Ishikawa (cell line): ENCODE results near the gene CXXC4.

ENCODE experiments used
- CEBPB ChIP-seq: IDR thresholded peaks from 2 replicates; pipeline ENCODE4 v1.6.1; 2012
- CREB1 ChIP-seq: IDR thresholded peaks from 2 replicates; pipeline ENCODE4 v1.6.1; 2012; ENCODE audit warnings: low read depth
- EGR1 ChIP-seq: IDR thresholded peaks from 2 replicates; pipeline ENCODE4 v1.6.1; 2012
- EP300 ChIP-seq: IDR thresholded peaks from 2 replicates; pipeline ENCODE4 v1.6.1; 2012; ENCODE audit warnings: borderline replicate concordance
- FOXM1 ChIP-seq: IDR thresholded peaks from 2 replicates; pipeline ENCODE4 v1.6.1; 2012; ENCODE audit warnings: low read depth, borderline replicate concordance
- NFIC ChIP-seq: IDR thresholded peaks from 2 replicates; pipeline ENCODE4 v1.6.1; 2012
- RAD21 ChIP-seq: IDR thresholded peaks from 2 replicates; pipeline ENCODE4 v1.6.1; 2012; ENCODE audit warnings: low read depth
- TAF1 ChIP-seq: IDR thresholded peaks from 2 replicates; pipeline ENCODE4 v1.6.1; 2012; ENCODE audit warnings: low read depth, mild to moderate bottlenecking
- TCF12 ChIP-seq: IDR thresholded peaks from 2 replicates; pipeline ENCODE4 v1.6.1; 2012; ENCODE audit warnings: low read depth
- TEAD4 ChIP-seq: IDR thresholded peaks from 2 replicates; pipeline ENCODE4 v1.6.1; 2012
- YY1 ChIP-seq: IDR thresholded peaks from 2 replicates; pipeline ENCODE4 v1.6.1; 2012; ENCODE audit warnings: low read depth
- ZBTB7A ChIP-seq: IDR thresholded peaks from 2 replicates; pipeline ENCODE4 v1.6.1; 2012; ENCODE audit warnings: low read depth
- TF ChIP-seq, protein P1 (sequence below): IDR thresholded peaks from 2 replicates; pipeline ENCODE4 v1.6.1; 2012
- TF ChIP-seq, protein P2 (sequence below): IDR thresholded peaks from 2 replicates; pipeline ENCODE4 v1.6.1; 2012
- TF ChIP-seq, protein P3 (sequence below): IDR thresholded peaks from 2 replicates; pipeline ENCODE4 v1.6.1; 2012; ENCODE audit warnings: low read depth, mild to moderate bottlenecking

CXXC4 gene

GRCh38 chr4:104530426-104530825 lies 35.7 kb upstream of the CXXC4 start:
- TF ChIP-seq TAF1: no peak
- no peak for TF ChIP-seq RAD21
- no peak for TF ChIP-seq CEBPB
- TF ChIP-seq EGR1: no peak
- no peak for TF ChIP-seq FOXM1

DNA sequence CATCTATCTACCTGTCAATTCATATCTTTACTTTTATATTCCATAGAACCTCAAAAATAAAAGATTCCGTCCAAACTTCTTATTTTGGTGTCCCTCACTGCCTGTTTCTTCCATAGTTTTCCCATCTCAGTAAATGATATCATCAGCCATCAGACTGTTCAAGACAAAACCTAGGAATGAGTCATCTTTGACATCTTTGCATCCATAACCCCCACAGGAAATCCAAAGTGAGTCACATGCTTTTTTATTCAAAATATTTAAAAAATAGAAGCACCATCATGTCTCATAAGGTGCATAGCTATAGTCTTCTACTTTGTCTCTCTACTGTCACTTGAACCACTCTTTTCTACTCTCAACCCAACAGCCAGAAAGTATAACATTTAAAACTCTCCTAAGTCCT lies 29.9 kb upstream of the CXXC4 start:
- TF ChIP-seq, protein P1, sequence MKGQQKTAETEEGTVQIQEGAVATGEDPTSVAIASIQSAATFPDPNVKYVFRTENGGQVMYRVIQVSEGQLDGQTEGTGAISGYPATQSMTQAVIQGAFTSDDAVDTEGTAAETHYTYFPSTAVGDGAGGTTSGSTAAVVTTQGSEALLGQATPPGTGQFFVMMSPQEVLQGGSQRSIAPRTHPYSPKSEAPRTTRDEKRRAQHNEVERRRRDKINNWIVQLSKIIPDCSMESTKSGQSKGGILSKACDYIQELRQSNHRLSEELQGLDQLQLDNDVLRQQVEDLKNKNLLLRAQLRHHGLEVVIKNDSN: no peak
- TF ChIP-seq TCF12 (no peak), EGR1 (no peak), ZBTB7A (no peak), NFIC (no peak), RAD21 (no peak), CEBPB (no peak), CREB1 (no peak), YY1 (no peak), FOXM1 (no peak), TAF1 (no peak), TEAD4 (no peak), EP300 (no peak)
- TF ChIP-seq, protein P2, sequence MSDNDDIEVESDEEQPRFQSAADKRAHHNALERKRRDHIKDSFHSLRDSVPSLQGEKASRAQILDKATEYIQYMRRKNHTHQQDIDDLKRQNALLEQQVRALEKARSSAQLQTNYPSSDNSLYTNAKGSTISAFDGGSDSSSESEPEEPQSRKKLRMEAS: no peak

GRCh38 chr4:104524026-104524425 lies 29.3 kb upstream of the CXXC4 start:
- no peak for TF ChIP-seq ZBTB7A
- TF ChIP-seq CEBPB: no peak
- TF ChIP-seq FOXM1: no peak
- TF ChIP-seq NFIC: no peak

- no peak for TF ChIP-seq CEBPB
- no peak for TF ChIP-seq FOXM1
- no peak for TF ChIP-seq CREB1
- TF ChIP-seq TCF12: no peak
- TF ChIP-seq, protein P3, sequence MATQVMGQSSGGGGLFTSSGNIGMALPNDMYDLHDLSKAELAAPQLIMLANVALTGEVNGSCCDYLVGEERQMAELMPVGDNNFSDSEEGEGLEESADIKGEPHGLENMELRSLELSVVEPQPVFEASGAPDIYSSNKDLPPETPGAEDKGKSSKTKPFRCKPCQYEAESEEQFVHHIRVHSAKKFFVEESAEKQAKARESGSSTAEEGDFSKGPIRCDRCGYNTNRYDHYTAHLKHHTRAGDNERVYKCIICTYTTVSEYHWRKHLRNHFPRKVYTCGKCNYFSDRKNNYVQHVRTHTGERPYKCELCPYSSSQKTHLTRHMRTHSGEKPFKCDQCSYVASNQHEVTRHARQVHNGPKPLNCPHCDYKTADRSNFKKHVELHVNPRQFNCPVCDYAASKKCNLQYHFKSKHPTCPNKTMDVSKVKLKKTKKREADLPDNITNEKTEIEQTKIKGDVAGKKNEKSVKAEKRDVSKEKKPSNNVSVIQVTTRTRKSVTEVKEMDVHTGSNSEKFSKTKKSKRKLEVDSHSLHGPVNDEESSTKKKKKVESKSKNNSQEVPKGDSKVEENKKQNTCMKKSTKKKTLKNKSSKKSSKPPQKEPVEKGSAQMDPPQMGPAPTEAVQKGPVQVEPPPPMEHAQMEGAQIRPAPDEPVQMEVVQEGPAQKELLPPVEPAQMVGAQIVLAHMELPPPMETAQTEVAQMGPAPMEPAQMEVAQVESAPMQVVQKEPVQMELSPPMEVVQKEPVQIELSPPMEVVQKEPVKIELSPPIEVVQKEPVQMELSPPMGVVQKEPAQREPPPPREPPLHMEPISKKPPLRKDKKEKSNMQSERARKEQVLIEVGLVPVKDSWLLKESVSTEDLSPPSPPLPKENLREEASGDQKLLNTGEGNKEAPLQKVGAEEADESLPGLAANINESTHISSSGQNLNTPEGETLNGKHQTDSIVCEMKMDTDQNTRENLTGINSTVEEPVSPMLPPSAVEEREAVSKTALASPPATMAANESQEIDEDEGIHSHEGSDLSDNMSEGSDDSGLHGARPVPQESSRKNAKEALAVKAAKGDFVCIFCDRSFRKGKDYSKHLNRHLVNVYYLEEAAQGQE: no peak
- TF ChIP-seq RAD21: no peak
- TF ChIP-seq, protein P2: no peak
- TF ChIP-seq, protein P1: no peak
- no peak for TF ChIP-seq ZBTB7A
- TF ChIP-seq EP300: no peak
- no peak for TF ChIP-seq EGR1
- TF ChIP-seq TEAD4: no peak
- TF ChIP-seq TAF1: no peak
- TF ChIP-seq NFIC: no peak
- TF ChIP-seq YY1: no peak
These were observed 24.9 kb upstream of the CXXC4 start for GRCh38 chr4:104519588-104519987.

DNA sequence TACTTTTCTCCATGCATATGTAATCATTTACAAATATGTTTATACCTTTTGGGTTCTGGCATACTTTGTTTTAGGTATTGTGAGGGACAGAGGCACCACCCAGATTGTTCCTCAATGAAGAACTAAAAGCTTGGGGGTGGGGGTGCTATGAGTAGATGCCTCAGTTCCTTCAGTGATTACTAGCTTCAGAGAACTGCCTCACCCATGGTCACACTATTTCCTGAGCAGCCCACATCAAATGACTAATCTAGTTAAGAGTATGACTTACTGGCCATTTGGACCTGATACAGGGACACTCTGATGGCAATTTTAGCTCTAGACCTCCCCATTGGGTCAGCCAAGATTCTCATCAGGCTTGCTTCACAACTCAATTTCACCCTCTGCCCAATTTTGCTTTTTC lies 22.2 kb upstream of the CXXC4 start:
- TF ChIP-seq EP300 (no peak), FOXM1 (no peak), TEAD4 (no peak), TCF12 (no peak), CEBPB (no peak), ZBTB7A (no peak), RAD21 (no peak), NFIC (no peak)
- TF ChIP-seq, protein P1: no peak

DNA sequence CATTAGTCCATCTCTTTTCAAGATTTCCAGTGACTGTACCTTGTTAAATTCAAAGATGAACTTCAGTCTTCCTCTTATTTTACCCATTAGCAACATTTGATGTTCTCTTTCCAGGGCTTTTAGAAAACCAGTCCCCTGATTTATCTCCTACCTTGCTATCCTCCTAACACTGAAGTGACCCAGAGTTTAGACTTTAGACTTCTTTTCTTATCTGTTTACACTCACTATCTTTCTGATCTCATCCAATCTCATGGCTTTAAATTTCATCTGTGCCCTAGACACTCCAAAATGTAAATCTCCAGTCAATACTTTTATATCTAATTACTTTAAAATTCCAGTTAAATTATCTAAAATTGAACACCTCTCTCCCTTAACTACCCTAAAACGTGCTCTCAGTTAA lies 13.5 kb upstream of the CXXC4 start:
- TF ChIP-seq TEAD4 (no peak), FOXM1 (no peak), YY1 (no peak), RAD21 (no peak), CEBPB (no peak), EP300 (no peak), TAF1 (no peak), NFIC (no peak), EGR1 (no peak), TCF12 (no peak), CREB1 (no peak), ZBTB7A (no peak)
- TF ChIP-seq, protein P2: no peak
- TF ChIP-seq, protein P3: no peak
- TF ChIP-seq, protein P1: no peak
